OCI-LY1 (cell line): ENCODE results near the gene B4GALT3.

Source experiments
- CTCF ChIP-seq: fragments of 200-600 bp; sonication (generic), shearing (Covaris generic); IDR thresholded peaks from 2 replicates; pipeline ENCODE4 v1.5.1; 2017; ENCODE audit warnings: mild to moderate bottlenecking, antibody characterized with exemption, low read length, moderate library complexity, mixed read lengths
- EZH2 ChIP-seq: fragments of 200-600 bp; sonication (generic), shearing (Covaris generic); IDR thresholded peaks from 2 replicates; pipeline ENCODE4 v1.8.0; 2017; ENCODE audit warnings: borderline replicate concordance, mixed run types, mild to moderate bottlenecking, antibody characterized with exemption, low read length, moderate library complexity, mixed read lengths

DNA sequence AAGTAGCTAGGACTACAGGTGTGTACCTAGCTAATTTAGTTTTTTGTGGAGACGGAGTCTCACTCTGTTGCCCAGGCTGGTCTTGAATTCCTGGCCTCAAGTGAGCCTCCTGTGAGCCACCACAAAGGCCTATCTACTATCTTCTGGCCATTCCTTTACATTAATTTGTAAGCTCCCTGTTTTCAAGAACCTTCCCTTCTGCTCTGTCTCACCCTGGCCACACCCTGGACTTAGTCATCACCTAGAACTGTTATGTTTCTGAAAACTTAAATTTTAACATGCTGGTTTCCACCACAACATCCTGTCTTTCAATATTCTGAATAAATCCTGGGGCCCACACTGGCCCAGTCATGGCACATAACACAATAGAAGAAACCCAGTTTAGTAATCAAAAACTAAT lies 4.9 kb upstream of the B4GALT3 start:
- TF ChIP-seq CTCF (no peak), EZH2 (no peak)
